ENCODE data around the gene CYBA.

The CYBA gene

DNA sequence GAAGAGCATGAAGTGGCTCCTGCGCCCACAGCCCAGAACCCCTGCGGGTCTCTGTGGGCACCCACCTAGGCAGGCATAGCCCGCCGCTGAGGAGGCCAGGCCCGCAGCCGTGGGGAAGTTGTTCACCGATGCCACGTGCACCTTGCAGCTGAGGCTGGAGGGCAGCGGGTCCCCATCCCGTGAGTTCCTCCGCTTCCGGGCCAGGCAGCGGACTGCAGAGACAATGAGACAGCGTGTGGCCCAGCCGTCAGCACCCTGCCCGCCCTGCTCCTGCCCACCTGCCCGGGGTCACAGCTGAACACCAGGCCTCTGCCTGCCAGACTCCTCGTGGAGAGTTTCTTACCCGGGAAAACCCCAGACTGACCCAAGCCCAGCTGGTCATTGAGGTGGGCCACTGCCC is 6.5 kb upstream of the CYBA start:
- peak overlapping the region; percentile 20 for H3K27ac ChIP-seq
- TF ChIP-seq, protein P1, sequence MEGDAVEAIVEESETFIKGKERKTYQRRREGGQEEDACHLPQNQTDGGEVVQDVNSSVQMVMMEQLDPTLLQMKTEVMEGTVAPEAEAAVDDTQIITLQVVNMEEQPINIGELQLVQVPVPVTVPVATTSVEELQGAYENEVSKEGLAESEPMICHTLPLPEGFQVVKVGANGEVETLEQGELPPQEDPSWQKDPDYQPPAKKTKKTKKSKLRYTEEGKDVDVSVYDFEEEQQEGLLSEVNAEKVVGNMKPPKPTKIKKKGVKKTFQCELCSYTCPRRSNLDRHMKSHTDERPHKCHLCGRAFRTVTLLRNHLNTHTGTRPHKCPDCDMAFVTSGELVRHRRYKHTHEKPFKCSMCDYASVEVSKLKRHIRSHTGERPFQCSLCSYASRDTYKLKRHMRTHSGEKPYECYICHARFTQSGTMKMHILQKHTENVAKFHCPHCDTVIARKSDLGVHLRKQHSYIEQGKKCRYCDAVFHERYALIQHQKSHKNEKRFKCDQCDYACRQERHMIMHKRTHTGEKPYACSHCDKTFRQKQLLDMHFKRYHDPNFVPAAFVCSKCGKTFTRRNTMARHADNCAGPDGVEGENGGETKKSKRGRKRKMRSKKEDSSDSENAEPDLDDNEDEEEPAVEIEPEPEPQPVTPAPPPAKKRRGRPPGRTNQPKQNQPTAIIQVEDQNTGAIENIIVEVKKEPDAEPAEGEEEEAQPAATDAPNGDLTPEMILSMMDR (conservative IDR thresholded peaks at IDR 0.05; ENCODE audit: low read depth), result no peak
- CTCF ChIA-PET, result interaction anchor here (0.7 kb wide), 1 partner anchor 61 kb away, joined by 5 read pairs; no protein-coding TSS in a partner anchor
- POLR2A ChIA-PET (ENCODE audit: low non-redundant PET), result no interaction called here
- no peak for DNase-seq (ENCODE audit: low spot score)

DNA sequence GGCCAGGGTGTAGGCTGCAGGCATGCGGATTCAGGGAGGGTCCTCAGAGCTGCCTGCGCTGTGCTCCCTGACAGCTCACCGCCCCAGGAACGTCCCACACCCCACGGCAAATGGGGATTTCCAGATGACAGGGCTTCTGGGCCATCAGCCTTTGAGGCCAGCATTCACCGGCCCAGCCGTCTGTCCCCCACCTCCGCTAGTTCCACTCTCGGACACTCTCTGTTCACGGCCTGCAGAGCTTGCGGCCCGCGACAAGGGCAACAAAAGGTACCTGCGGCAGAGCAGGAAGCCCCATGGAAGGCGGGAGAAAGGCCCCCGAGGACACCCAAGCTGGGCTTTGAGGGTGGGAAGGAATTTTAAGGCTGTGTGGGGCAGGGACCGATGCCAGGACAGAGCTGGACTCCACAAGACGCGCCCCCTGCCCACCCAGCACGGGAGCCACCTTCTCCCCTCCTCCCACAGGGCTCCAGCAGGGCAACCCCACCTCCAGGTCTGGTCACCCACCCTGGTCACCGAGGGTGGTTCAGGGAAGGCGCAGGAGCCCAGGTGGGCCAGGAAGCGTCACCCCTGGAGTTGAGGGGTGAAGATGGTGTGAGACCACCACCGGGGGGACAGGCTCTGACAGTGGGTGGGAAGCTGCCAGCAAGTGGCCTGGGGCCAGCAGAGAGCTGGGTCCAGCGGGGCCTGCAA is 5.6 kb upstream of the CYBA start:
- ChIA-PET POLR2A (ENCODE audit: low non-redundant PET) (no interaction called here), CTCF (no interaction called here)
- DNase-seq (ENCODE audit: low spot score), result no peak
- TF ChIP-seq, protein P1 (conservative IDR thresholded peaks at IDR 0.05; ENCODE audit: low read depth), result no peak
- 0 out of 2 replicates have a peak overlapping the region, but pooled peaks have one; percentile 3 for H3K27ac ChIP-seq

DNA sequence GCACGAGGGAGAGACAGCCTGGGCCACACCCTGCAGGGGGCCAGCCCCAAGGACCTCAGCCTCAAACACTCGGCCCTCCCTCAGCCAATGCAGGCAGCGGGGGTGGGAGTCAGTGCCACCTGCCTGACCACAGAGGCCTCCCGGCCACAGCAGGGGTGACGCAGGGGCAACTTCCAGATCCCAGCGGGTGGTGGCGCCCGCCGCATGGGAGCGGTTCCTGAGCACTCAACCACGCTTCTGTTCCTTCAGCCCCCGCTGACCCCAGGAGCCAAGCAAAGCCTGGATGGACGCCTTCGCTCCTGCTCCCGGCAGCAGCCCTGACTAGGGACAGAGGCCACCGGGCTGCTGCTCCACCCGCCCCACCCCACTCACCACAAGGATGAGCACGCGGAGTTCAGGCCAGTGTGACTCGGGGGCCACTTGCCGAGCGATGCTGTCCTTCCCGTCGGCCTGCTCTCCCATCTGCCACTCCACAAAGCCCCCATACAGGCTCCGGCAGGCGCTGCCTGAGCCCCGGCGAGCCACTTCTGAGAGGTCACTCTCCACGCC is 5.0 kb upstream of the CYBA start:
- peak overlapping the region; percentile 3; the same call in 1 of the 2 replicates for H3K27ac ChIP-seq
- no peak for DNase-seq (ENCODE audit: low spot score)
- TF ChIP-seq, protein P1 (conservative IDR thresholded peaks at IDR 0.05; ENCODE audit: low read depth), result no peak
- ChIA-PET POLR2A (ENCODE audit: low non-redundant PET) (no interaction called here), CTCF (no interaction called here)

DNA sequence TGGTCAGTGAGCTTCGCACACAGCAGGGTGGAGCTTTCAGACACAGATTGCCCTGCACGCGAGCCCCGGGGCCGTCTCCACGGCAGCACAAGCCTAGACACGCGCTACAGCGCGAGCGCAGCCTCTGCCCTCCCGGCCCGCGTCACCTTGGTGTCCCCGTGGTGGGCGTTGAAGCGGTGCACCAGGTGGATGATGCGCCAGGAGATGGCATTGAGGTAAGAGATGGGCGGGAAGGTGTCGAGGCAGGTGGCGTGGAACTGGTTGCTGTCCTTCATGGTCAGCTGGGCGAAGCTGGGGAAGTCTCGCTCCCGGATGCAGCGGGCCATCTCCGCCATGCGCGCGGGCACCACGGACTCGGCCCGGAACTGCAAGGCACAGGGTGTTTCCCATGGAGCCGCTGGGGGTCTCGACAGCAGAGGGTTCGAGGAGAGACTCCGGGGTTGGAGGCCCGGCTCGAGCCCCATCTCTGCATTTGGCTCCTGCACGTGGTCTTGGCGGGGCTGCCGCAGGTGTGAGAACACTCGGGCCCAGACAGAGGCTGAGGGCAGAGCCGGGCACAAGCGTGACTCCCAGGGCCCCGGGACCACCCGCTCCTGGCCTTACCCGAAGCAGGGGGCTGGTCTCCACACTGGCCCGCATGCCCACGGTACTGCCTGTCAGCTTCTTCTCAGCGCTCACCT is 4.3 kb upstream of the CYBA start:
- ChIA-PET CTCF (no interaction called here), POLR2A (ENCODE audit: low non-redundant PET) (no interaction called here)
- H3K27ac ChIP-seq, result peak overlapping the region; percentile 28
- no peak for DNase-seq (ENCODE audit: low spot score)
- TF ChIP-seq, protein P1 (conservative IDR thresholded peaks at IDR 0.05; ENCODE audit: low read depth), result no peak

DNA sequence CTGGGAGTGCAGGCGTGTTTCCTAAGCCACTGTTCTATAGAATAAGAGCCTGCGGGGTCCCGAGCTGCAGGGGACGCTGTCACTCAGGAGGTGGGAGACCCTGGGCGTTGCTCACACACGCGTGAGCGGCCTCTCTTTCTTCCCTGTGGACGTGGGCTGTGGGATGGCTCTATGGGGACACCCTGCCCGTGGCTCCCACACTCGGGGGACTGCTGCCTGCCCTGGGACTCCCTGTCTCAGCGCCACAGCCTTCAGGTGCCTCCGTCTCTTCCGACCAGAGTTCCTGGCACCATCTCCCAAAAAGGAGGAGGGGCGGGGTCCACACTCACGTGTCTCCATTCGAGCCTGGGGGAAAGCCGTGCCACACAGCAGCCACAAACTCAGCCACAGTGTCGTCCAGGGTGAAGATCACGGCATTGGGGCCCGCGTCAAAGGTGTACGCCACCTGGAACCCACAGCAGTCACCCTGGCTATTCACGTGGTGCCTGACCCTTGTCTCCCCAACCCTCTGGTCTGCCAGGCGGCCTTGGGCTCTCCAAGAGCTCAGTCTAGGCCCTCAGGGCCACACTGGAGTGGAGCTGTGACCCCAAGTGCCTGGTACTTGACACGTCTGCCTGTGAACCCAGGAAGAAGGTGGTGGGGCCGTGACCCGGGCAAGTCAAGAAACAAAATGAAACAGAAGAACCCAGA is 3.7 kb upstream of the CYBA start:
- CTCF ChIA-PET, result no interaction called here
- TF ChIP-seq, protein P1 (conservative IDR thresholded peaks at IDR 0.05; ENCODE audit: low read depth), result no peak
- POLR2A ChIA-PET (ENCODE audit: low non-redundant PET), result no interaction called here
- H3K27ac ChIP-seq, result peak overlapping the region; percentile 28
- no peak for DNase-seq (ENCODE audit: low spot score)

DNA sequence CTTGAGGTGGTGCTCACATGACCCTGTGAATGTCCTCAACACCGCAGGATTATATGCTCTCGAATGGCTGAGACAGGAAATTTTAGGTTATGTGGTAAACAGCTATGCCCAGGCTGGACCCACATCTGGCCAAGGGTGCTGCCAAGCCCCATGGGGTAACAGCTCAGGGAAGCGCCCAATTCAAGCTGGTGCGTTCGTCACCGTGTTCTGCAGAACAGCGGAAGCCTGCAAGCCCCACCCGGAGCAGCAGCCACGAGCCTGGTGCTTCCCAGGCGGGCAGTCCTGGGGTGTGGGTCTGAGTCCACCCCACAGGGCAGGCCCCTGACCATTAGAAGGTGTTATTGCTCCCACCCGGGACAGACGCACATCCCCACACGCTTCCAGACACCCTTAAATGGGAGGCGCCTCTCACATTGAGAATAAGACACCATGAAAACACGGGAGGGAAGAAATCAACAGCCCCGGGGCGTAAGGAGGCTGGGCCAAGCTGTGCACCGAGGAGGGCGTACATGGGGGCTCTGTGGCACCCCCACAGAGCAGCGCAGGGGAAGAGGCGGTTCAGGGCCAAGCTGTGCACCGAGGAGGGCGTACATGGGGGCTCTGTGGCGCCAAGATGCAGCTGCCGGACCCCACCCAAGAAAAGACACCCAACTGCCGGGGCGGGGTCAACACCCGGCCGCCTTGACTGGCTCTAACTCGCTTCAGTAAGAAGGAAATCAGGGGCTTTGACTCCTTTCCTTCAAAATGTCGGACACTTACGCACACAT is 2.9 kb upstream of the CYBA start:
- peak overlapping the region; percentile 28 for H3K27ac ChIP-seq
- POLR2A ChIA-PET (ENCODE audit: low non-redundant PET), result no interaction called here
- no peak for DNase-seq (ENCODE audit: low spot score)
- CTCF ChIA-PET, result no interaction called here
- TF ChIP-seq, protein P1 (conservative IDR thresholded peaks at IDR 0.05; ENCODE audit: low read depth), result no peak
